ENCODE results near the gene ARHGAP15.

DNA sequence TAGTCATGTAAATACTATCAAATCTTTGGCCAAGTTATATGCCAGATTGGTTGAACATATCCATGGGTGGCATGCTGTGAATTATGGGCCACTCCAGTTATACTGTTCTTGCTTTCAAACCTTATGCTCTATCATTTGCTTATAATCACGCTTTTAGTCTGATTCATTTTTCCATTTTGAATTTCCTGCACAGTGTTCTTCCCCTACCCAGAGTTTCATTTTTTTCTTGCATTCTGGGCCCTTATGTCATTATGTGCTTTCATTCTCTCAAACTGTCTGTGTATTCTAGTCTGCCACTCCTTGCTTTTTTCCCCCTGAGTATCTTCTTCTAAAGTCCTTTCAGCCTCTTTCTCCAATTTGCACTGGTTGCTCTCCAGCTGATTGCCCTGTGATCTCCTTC lies 364.1 kb downstream of the ARHGAP15 start:
- TF ChIP-seq, protein P1, sequence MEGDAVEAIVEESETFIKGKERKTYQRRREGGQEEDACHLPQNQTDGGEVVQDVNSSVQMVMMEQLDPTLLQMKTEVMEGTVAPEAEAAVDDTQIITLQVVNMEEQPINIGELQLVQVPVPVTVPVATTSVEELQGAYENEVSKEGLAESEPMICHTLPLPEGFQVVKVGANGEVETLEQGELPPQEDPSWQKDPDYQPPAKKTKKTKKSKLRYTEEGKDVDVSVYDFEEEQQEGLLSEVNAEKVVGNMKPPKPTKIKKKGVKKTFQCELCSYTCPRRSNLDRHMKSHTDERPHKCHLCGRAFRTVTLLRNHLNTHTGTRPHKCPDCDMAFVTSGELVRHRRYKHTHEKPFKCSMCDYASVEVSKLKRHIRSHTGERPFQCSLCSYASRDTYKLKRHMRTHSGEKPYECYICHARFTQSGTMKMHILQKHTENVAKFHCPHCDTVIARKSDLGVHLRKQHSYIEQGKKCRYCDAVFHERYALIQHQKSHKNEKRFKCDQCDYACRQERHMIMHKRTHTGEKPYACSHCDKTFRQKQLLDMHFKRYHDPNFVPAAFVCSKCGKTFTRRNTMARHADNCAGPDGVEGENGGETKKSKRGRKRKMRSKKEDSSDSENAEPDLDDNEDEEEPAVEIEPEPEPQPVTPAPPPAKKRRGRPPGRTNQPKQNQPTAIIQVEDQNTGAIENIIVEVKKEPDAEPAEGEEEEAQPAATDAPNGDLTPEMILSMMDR (IDR thresholded peaks at IDR 0.05), result no peak
- no peak for TF ChIP-seq POLR2A (IDR thresholded peaks at IDR 0.05)
